ENCODE data around the gene IMMP2L.
"Not testable (repeated sequence)": the region's sequence is repeated elsewhere in the genome, so short reads cannot be mapped to it uniquely, and the experiment has no call there.

Gene IMMP2L

DNA sequence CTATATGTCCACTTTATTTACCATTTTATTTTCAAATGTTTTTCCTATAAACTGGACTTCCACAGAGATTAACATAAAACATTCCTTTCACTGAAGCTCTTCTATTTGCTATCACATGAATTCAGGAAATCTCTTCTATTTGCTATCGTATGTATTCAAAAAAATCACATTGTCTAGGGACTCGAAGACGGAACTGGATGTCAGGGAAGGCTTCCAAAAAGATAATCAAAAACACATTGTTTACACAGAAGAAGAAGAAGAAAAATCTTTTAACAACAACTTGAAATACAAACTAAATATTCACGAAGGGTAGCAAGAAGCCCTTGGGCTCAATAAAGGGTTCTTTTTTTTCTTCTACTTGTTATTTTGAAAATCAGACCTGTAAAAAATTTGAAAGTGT, 897.5 kb downstream of the IMMP2L start:
- DNase-seq = no peak

DNA sequence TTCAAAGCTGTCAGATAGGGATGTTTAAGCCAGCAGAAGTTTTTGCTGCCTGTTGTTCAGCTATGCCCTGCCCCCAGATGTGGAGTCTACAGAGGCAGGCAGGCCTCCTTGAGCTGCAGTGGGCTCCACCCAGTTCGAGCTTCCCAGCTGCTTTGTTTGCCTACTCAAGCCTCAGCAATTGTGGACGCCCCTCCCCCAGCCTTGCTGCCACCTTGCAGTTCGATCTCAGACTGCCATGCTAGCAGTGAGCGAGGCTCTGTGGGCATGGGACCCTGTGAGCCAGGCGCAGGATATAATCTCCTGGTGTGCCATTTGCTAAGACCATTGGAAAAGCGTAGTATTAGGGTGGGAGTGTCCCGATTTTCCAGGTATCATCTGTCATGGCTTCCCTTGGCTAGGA, 901.7 kb downstream of the IMMP2L start:
- DNase-seq = not testable (repeated sequence)

DNA sequence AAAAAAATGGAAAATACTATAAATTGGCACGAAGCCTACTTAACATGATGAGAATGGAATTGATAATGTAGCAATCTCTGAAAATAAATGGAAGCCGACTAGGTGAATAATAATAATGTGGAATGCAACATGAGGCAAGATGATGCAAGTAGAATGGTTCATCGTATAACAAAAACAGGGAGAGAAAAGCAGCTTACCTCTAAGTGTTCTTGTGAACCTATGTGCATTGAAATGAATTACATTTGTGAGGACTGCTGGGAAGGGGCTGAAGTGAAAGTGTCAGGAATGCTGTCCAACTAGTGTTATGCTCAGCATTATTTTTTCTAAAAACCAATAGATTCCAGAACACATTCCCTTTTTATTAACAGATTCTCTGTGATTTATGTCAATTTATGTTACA, 912.0 kb downstream of the IMMP2L start:
- DNase-seq = no peak

DNA sequence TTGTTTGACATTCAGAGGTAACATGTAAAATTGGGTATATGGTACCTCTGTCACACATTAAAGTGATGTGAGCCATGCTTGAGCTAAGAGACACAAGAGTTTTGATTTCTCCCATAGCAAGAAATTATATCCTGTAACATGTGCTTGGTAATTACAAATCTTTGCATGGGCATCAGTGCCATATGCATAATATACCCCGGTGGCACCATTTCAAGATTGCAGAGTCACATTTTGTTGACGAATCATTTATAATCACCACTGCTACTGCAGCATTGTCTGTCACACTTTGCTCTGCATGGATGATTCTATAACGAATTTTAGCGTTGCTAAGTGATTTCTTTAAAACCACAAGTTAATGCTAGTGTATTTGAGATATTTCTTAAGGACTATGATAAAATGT, 915.0 kb downstream of the IMMP2L start:
- DNase-seq = no peak

DNA sequence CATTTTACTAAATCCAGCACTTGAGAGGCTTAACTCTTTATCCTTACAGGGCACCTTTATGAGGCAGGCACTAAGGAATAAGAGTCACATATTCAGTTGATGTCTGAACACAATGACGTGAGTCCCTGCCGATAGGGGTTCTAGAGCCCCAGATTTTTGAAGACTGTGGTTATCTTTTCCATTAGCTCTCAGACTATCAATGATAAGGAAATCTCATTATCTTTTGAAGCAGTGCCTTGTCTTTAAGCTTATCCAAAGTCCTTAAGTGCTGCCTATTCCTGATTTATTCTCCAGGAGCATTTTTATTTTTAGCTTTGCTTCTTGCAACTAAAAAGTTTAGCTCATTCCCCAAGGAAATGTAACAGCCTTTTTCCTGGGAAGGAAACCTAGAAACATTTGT, 915.5 kb downstream of the IMMP2L start:
- no peak for DNase-seq

DNA sequence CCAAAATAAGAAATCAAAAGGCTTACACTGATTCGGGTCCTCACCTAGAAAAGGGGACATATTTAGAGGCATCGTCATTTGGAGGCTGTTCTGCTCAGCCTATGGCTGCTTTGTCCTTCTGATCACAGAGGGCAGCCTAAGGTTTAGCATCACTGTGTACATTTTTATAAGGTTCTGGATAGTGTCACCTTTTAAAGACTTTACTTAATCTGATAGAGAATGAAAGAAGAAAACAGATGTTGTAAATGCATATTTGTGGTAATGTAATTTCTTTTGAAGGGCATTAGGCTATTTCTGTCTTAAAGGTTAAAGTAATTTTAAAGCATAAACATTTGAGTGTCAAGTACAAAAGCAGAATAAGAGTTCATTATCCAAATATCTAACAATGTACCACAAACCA, 916.7 kb downstream of the IMMP2L start:
- DNase-seq = no peak

DNA sequence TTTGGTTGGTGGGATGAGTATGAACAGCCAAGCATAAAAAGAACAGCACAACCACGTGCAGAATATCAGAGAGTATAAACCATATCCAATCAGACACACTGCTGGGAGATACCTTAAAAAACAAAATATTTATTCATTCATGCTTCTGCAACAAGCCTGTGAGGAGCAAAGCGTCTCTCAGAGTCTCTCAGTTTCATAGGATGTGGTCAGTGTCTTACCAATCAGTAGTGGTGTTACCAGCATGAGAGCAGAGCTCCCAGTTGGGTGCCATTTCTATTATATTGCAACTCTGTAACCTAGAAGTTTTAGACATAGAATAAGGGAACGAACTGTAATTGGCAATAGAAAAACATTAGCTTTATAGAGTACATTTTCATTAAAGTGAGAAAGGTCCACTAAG, 917.2 kb downstream of the IMMP2L start:
- DNase-seq = no peak

DNA sequence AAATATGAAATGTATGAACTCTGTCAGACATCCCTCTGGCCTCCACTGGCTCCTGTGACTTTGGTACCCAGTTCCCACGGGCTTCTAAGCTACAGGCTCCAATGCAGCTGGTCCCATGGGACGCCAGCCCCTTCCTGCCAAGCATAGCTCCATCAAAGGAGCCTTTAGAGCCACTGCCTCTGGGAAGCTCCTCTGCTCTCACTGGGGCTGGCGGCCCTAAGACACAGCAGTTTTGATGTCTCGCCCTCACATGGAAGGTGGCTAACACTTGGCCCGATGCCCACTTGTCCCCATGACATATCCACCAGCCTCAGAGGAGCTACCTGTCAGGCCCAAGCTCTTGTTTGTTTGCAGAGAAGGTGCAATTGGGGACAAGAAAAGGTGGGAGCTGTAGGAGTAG, 925.0 kb downstream of the IMMP2L start:
- no peak for DNase-seq

DNA sequence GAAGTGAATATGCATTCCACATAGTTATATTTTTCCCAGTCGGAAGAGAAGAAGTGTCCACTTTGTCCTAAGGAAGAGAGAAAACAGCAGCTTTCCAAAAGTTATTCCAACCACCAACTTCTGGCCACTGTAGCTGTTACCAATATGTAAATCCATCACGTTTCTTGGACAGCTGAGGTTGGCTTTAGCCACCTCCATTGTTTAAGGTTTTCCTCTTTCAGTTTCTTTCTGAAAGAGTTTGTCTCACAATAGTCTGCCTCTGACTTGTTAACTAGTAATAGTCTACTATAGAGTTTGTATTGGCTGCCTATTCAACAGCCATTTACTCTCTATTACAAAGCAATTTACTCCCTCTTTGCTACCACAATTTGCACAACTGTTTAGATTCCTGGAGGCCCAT, 929.0 kb downstream of the IMMP2L start:
- no peak for DNase-seq

DNA sequence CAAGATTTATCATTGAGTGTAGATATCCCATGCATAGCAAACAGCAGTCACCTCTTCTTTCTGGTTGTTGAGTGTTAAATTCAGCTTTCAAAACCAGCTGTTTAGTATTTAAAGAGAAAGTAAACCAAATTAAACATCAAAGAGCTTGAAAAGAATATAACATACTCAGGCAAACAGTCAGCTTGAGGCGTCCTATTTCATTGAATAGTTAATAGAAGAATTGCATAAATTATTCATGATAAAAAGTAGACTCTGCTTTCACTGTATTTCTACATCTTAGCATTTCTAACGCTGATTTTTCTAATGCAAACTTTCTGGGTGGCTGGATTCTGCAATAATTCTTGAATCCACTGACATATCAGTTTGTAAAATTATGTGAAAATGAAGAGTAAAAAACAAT, 935.9 kb downstream of the IMMP2L start:
- DNase-seq = no peak

DNA sequence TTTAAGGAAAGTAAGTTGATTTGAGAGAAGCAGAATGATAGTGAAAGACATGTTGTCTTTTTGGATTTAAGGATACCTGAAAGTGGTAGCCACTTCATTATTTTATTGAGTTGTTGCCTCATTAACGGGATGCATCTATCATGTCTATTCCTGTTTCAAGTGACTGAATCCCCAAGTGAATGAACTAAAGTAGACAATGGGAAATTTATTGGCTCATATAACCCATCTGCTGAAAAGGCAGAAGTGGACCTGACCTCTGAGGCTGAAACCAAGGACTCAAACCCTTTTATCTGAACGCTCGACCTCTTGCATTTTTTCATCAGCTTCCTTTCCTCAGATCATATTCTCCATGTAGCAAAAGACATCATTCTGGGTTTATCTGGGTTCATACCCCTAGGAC, 937.0 kb downstream of the IMMP2L start:
- DNase-seq = no peak

DNA sequence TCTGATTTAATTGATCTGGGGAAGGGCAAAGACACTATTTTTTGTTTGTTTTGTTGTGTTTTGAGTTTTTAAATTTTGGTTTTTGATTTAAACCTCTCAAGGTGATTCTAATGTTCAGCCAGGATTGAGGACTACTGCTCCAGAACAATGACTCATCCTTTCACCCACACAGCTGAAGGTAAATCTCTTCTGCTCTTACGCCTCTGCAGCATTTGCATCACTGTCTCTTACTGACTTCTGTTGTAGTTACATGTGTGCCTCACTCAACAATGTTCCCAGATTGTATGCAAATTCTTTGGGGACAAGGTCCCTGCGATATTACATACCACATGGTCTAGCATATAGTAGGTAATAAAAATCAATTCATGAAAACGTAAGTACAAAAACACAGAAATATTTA, 938.9 kb downstream of the IMMP2L start:
- DNase-seq = no peak

DNA sequence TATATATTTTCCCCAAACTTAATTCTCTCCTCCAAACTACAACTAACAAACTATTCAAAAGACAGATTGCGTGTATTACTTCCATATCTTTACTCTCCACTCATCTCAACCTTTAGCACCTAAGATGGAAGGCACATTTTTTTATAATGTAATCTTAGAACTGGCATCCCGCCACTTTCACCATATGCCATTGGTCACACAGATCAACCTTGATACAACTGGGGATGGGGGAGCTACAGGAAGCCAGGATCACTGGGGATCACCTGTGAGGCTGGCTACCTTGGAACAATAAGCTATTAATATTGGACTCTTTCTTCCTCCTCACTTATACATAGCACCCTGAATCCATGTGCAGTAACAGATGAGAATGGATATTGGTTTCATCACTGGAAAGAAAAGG, 941.0 kb downstream of the IMMP2L start:
- no peak for DNase-seq

DNA sequence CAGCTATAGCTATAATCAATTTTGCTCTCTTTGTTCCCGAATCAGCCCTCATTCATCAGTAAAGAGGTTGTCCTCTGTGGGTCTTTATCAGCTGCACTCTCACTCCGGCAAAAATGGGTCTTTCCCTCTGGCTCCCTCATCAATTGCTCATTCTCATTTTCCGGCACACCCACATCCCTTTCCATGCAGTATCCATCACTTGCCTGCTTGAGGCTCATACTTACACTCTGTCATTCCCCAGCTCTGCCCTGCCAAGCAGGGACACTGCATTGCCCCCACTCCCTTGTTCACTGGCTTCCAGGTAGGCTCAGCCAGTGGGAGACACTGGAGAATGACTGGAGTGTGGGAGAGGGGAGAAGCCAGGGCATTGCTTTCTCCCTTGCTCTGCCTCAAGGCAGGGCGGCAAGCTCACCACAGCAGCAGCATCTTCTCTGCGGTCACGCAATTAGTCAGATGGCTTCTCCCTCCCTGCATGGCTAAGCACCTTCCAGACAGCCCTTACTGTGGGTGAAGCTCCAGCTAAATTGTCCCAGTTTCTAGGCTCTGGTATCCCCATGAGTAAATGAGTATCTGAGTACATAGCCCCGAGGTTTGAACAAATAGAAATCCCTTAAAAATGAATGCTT, 942.1 kb downstream of the IMMP2L start:
- no peak for DNase-seq
